ENCODE measurements around the gene SMAD4. TPM values are rescaled to one million over a fixed set of nuclear protein-coding genes. Genes with fewer than 3 reads are reported as not detected.

SMAD4 gene
- total and polyA plus RNA-seq, 2 experiments from 2014 or later: 41.9 to 103 TPM

DNA sequence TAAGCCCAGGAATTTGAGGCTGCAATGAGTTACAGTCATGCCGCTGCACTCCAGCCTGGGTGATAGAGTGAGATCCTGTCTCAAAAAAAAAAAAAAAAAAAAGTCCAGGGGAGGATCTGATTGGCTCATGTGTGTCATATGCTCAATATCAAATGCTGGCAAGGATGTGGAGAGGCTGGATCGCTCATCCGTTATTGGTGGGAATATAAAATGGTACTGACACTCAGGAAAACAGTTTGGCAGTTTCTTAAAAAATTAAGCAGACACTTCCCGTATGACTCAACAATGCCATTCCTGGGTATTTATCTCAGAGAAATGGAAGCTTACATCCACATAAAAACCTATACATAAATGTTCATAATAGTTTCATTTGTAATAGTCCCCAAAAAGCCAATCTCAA, 98.5 kb downstream of the SMAD4 start (continued):
- TF ChIP-seq, protein P1, sequence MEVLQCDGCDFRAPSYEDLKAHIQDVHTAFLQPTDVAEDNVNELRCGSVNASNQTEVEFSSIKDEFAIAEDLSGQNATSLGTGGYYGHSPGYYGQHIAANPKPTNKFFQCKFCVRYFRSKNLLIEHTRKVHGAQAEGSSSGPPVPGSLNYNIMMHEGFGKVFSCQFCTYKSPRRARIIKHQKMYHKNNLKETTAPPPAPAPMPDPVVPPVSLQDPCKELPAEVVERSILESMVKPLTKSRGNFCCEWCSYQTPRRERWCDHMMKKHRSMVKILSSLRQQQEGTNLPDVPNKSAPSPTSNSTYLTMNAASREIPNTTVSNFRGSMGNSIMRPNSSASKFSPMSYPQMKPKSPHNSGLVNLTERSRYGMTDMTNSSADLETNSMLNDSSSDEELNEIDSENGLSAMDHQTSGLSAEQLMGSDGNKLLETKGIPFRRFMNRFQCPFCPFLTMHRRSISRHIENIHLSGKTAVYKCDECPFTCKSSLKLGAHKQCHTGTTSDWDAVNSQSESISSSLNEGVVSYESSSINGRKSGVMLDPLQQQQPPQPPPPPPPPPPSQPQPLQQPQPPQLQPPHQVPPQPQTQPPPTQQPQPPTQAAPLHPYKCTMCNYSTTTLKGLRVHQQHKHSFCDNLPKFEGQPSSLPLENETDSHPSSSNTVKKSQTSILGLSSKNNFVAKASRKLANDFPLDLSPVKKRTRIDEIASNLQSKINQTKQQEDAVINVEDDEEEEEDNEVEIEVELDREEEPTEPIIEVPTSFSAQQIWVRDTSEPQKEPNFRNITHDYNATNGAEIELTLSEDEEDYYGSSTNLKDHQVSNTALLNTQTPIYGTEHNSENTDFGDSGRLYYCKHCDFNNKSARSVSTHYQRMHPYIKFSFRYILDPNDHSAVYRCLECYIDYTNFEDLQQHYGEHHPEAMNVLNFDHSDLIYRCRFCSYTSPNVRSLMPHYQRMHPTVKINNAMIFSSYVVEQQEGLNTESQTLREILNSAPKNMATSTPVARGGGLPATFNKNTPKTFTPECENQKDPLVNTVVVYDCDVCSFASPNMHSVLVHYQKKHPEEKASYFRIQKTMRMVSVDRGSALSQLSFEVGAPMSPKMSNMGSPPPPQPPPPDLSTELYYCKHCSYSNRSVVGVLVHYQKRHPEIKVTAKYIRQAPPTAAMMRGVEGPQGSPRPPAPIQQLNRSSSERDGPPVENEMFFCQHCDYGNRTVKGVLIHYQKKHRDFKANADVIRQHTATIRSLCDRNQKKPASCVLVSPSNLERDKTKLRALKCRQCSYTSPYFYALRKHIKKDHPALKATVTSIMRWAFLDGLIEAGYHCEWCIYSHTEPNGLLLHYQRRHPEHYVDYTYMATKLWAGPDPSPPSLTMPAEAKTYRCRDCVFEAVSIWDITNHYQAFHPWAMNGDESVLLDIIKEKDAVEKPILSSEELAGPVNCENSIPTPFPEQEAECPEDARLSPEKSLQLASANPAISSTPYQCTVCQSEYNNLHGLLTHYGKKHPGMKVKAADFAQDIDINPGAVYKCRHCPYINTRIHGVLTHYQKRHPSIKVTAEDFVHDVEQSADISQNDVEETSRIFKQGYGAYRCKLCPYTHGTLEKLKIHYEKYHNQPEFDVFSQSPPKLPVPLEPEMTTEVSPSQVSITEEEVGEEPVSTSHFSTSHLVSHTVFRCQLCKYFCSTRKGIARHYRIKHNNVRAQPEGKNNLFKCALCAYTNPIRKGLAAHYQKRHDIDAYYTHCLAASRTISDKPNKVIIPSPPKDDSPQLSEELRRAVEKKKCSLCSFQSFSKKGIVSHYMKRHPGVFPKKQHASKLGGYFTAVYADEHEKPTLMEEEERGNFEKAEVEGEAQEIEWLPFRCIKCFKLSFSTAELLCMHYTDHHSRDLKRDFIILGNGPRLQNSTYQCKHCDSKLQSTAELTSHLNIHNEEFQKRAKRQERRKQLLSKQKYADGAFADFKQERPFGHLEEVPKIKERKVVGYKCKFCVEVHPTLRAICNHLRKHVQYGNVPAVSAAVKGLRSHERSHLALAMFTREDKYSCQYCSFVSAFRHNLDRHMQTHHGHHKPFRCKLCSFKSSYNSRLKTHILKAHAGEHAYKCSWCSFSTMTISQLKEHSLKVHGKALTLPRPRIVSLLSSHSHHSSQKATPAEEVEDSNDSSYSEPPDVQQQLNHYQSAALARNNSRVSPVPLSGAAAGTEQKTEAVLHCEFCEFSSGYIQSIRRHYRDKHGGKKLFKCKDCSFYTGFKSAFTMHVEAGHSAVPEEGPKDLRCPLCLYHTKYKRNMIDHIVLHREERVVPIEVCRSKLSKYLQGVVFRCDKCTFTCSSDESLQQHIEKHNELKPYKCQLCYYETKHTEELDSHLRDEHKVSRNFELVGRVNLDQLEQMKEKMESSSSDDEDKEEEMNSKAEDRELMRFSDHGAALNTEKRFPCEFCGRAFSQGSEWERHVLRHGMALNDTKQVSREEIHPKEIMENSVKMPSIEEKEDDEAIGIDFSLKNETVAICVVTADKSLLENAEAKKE (CRISPR knock-in tag; IDR thresholded peaks at IDR 0.05): no peak
- TF ChIP-seq POLR2AphosphoS5 (IDR thresholded peaks at IDR 0.05; ENCODE audit: low read depth): no peak
- TF ChIP-seq CREB1 (CRISPR knock-in tag; IDR thresholded peaks at IDR 0.05; ENCODE audit: low read depth): no peak
- TF ChIP-seq EZH2 (IDR thresholded peaks at IDR 0.05; ENCODE audit: low read depth, unreplicated experiment): no peak
- TF ChIP-seq ZNF114 (CRISPR knock-in tag; IDR thresholded peaks at IDR 0.05): no peak

GRCh38 chr18:51132256-51132935, 102.4 kb downstream of the SMAD4 start:
- DNase-seq (ENCODE audit: low spot score) (no peak), ATAC-seq (no peak)
- Mint-ChIP-seq H3K4me1 (peaks cover 6% of the 10 kb centered on the region; the same call in 2 of the 3 replicates), H3K4me3 (no peak overlapping the region), H3K27ac (no peak overlapping the region), H3K27me3 (ENCODE audit: insufficient read depth, low read depth, poor library complexity) (peaks cover 7% of the 10 kb centered on the region), H3K9me3 (peaks cover 15% of the 10 kb centered on the region; the same call in 2 of the 3 replicates), H3K36me3 (ENCODE audit: low read depth) (no peaks in the 10 kb centered on the region; the same call in 2 of the 3 replicates)
- no peak overlapping the region for H3K4me2 ChIP-seq
- H3K4me3 ChIP-seq: no peak overlapping the region
- no peaks in the 10 kb centered on the region for H3K36me3 ChIP-seq (ENCODE audit: insufficient read depth)
- H3K27me3 ChIP-seq (ENCODE audit: insufficient read depth): no peaks in the 10 kb centered on the region
- H3K4me1 ChIP-seq (ENCODE audit: insufficient read depth): no peaks in the 10 kb centered on the region
- no peaks in the 10 kb centered on the region for H3K9me2 ChIP-seq (ENCODE audit: insufficient read depth)
- no peak overlapping the region for H3K27ac ChIP-seq (ENCODE audit: low read depth)
- H3K79me2 ChIP-seq (replicated peaks; ENCODE audit: insufficient read depth): no peaks in the 10 kb centered on the region
- H4K20me1 ChIP-seq (replicated peaks; ENCODE audit: insufficient read depth): no peaks in the 10 kb centered on the region
- peaks cover 9% of the 10 kb centered on the region; the same call in 1 of the 2 replicates for H3F3A ChIP-seq (replicated peaks; ENCODE audit: low read depth)
- no peak overlapping the region for H2AFZ ChIP-seq
- TF ChIP-seq CTCF (conservative IDR thresholded peaks at IDR 0.05; ENCODE audit: low read depth in 2 of 2) (no peak), ZNF114 (CRISPR knock-in tag; IDR thresholded peaks at IDR 0.05) (no peak)
- TF ChIP-seq, protein P1 (CRISPR knock-in tag; IDR thresholded peaks at IDR 0.05): no peak
